Ascending aorta (tissue), 2 donors: ENCODE measurements around the gene CRIP2. TPM values are rescaled to one million over a fixed set of nuclear protein-coding genes. Genes with fewer than 3 reads are reported as not detected.
A peak's percentile ranks its signal among the peaks of the same experiment; 100 is the strongest.

Experiments
- DNase-seq, 2 donors: peaks; one replicate each; pipeline ENCODE4 v3.0.0-alpha.2; 2019; ENCODE audit warnings: low spot score in 2 of 2
- H3K27ac ChIP-seq, 2 donors: fragments of 200-600 bp; sonication (generic); one replicate each; pipeline ENCODE4 v1.5.1; 2016 to 2017; ENCODE audit warnings: mild to moderate bottlenecking in 1 of 2
- H3K27me3 ChIP-seq: fragments of 200-600 bp; sonication (generic); one replicate; pipeline ENCODE4 v1.5.1; 2017
- H3K36me3 ChIP-seq, 2 donors: fragments of 200-600 bp; sonication (generic); one replicate each; pipeline ENCODE4 v1.5.1; 2016
- H3K4me1 ChIP-seq, 2 donors: fragments of 200-600 bp; sonication (generic); one replicate each; pipeline ENCODE4 v1.5.1; 2016 to 2017; ENCODE audit warnings: mild to moderate bottlenecking in 1 of 2
- H3K4me3 ChIP-seq, 2 donors: fragments of 200-600 bp; sonication (generic); one replicate each; pipeline ENCODE4 v1.5.1; 2016 to 2017; ENCODE audit warnings: mild to moderate bottlenecking in 1 of 2
- H3K9me3 ChIP-seq, 2 donors: fragments of 200-600 bp; sonication (generic); one replicate each; pipeline ENCODE4 v1.5.1; 2016
- CTCF ChIP-seq, 3 experiments: fragments of 200-600 bp in 2 of 3; fragments of 450-650 bp in 1 of 3; sonication (generic) in 2 of 3; IDR thresholded peaks; one replicate each; pipeline ENCODE4 v1.5.1; 2016 to 2019; ENCODE audit warnings: antibody characterized with exemption in 3 of 3, mild to moderate bottlenecking in 1 of 3, moderate library complexity in 1 of 3
- intact Hi-C: fragments of 100-400 bp; cut with DNase I; formaldehyde crosslinking; loops from one replicate; pipeline ENCODE4 v1.15.1; 2023
- total RNA-seq: library from RNA; depleted of rRNA; stranded (reverse); fragments of >200 nt; gene quantifications from one replicate; pipeline ENCODE4 v1.1.0, GENCODE V29; 2016

The CRIP2 gene
- 665 TPM for total RNA-seq

GRCh38 chr14:105474483-105475268 lies at the start of gene CRIP2:
Gene CRIP2, plus strand, starts transcription at chr14:105474821. Its CDS starts 42 bp downstream, at chr14:105474863.
- no peaks in the 10 kb centered on the region for H3K27me3 ChIP-seq
- no peak for DNase-seq
- H3K4me1 ChIP-seq, result peaks cover 15 to 39% of the 10 kb centered on the region in 2 donors

GRCh38 chr14:105424861-105425260 lies 49.8 kb upstream of the CRIP2 start:
- Histone ChIP-seq H3K27ac (no peak overlapping the region), H3K36me3 (peaks cover 2 to 9% of the 10 kb centered on the region in 2 donors), H3K27me3 (no peaks in the 10 kb centered on the region), H3K4me3 (no peak overlapping the region), H3K9me3 (no peaks in the 10 kb centered on the region), H3K4me1 (peaks cover 10 to 14% of the 10 kb centered on the region in 2 donors)
- DNase-seq, result no peak
- intact Hi-C loops, result no loop called here
- no peak for TF ChIP-seq CTCF (IDR thresholded peaks at IDR 0.05)

More at GRCh38 chr14:105474483-105475268, at the start of gene CRIP2:
- intact Hi-C loops, result loop anchor here (2.0 to 10.0 kb wide), 5 partner anchors 16 to 382 kb away; partner anchors contain the start of genes BRF1, BTBD6 and TEDC1
- Histone ChIP-seq H3K36me3 (peaks cover 26 to 31% of the 10 kb centered on the region in 2 donors), H3K4me3 (peak within 1 kb of the TSS; percentile 65 to 91), H3K9me3 (no peaks in the 10 kb centered on the region), H3K27ac (peak within 1 kb of the TSS; percentile 96 to 99)
- peak in 1 of 3 experiments; percentile 6 for TF ChIP-seq CTCF (IDR thresholded peaks at IDR 0.05)

GRCh38 chr14:105425823-105426247 lies 48.8 kb upstream of the CRIP2 start:
- H3K27ac ChIP-seq, result no peak overlapping the region
- no peak for TF ChIP-seq CTCF (IDR thresholded peaks at IDR 0.05)
- DNase-seq, result no peak
- no peaks in the 10 kb centered on the region for H3K27me3 ChIP-seq
- peaks cover 4 to 20% of the 10 kb centered on the region in 2 donors for H3K4me1 ChIP-seq
- H3K4me3 ChIP-seq, result no peak overlapping the region
- peaks cover 2 to 9% of the 10 kb centered on the region in 2 donors for H3K36me3 ChIP-seq
- intact Hi-C loops, result no loop called here
- H3K9me3 ChIP-seq, result no peaks in the 10 kb centered on the region

- intact Hi-C loops, result no loop called here
These were observed 48.0 kb upstream of the CRIP2 start for GRCh38 chr14:105426416-105427130.

GRCh38 chr14:105427412-105427811 lies 47.2 kb upstream of the CRIP2 start:
- H3K36me3 ChIP-seq, result peaks cover 2 to 9% of the 10 kb centered on the region in 2 donors
- DNase-seq, result no peak
- H3K27ac ChIP-seq, result no peak overlapping the region
- H3K4me3 ChIP-seq, result no peak overlapping the region
- H3K27me3 ChIP-seq, result no peaks in the 10 kb centered on the region
- H3K4me1 ChIP-seq, result peaks cover 0 to 6% of the 10 kb centered on the region in 2 donors
- H3K9me3 ChIP-seq, result no peaks in the 10 kb centered on the region
- no peak for TF ChIP-seq CTCF (IDR thresholded peaks at IDR 0.05)
- intact Hi-C loops, result no loop called here

More at GRCh38 chr14:105426416-105427130, 48.0 kb upstream of the CRIP2 start:
- TF ChIP-seq CTCF (IDR thresholded peaks at IDR 0.05), result no peak
- Histone ChIP-seq H3K36me3 (peaks cover 2 to 9% of the 10 kb centered on the region in 2 donors), H3K4me1 (peaks cover 0 to 12% of the 10 kb centered on the region in 2 donors), H3K4me3 (no peak overlapping the region), H3K27me3 (no peaks in the 10 kb centered on the region), H3K27ac (no peak overlapping the region), H3K9me3 (no peaks in the 10 kb centered on the region)
- no peak for DNase-seq
